Stomach (tissue), 4 donors: ENCODE measurements around the gene SRPRB.

Experiments used
- CTCF ChIP-seq, 7 experiments: fragments of 450-650 bp in 4 of 7; fragments of 200-600 bp in 3 of 7; sonication (generic) in 3 of 7; IDR thresholded peaks; one replicate each; pipeline ENCODE4 v1.5.1; 2016 to 2019; ENCODE audit warnings: antibody characterized with exemption in 7 of 7, control low read depth in 2 of 7, mild to moderate bottlenecking in 1 of 7
- EP300 ChIP-seq: sonication (generic); formaldehyde crosslinking; IDR thresholded peaks from one replicate; pipeline ENCODE4 v1.6.1; 2017; ENCODE audit warnings: antibody characterized with exemption
- POLR2A ChIP-seq, 4 donors: fragments of 450-650 bp; IDR thresholded peaks; one replicate each; pipeline ENCODE4 v1.6.1; 2016; ENCODE audit warnings: antibody characterized with exemption in 4 of 4, control low read depth in 2 of 4, mild to moderate bottlenecking in 1 of 4, moderate library complexity in 1 of 4
- POLR2AphosphoS5 ChIP-seq, 3 donors: sonication (generic); formaldehyde crosslinking; IDR thresholded peaks; one replicate each; pipeline ENCODE4 v1.6.1; 2016; ENCODE audit warnings: antibody characterized with exemption in 3 of 3

GRCh38 chr3:133820889-133821675 is 15.5 kb downstream of the SRPRB start:
- no peak for TF ChIP-seq POLR2AphosphoS5 (IDR thresholded peaks at IDR 0.05)
- no peak for TF ChIP-seq CTCF (IDR thresholded peaks at IDR 0.05)
- TF ChIP-seq EP300 = no peak
- TF ChIP-seq POLR2A (IDR thresholded peaks at IDR 0.05) = no peak
